ENCODE data around the gene OR8G5. TPM values are rescaled to one million over a fixed set of nuclear protein-coding genes. Genes with fewer than 3 reads are reported as not detected.

The OR8G5 gene
- total RNA-seq (2014; rRNA removed) = 0.26 and 0.46 TPM in 2 replicates
- Bru-seq, nascent RNA = percentile 37 among the genes with signal in this experiment
- BruChase-seq, experiment 1, labeled RNA remaining after a 6-hour chase = percentile 33 among the genes with signal in this experiment
- percentile 41 among the genes with signal in this experiment for BruChase-seq, experiment 2, labeled RNA remaining after a 2-hour chase
- long read RNA-seq = 0 reads

GRCh38 chr11:124256076-124256475 lies at the start of gene OR8G5:
Gene OR8G5 (plus strand): TSS chr11:124256376. CDS start chr11:124264932, 8,556 bp downstream.
- no peaks in the 10 kb centered on the region for H3K9me3 ChIP-seq (ENCODE audit: low read length)
- H3K9ac ChIP-seq (ENCODE audit: low read length) = no peak within 1 kb of the TSS
- H3K79me2 ChIP-seq (ENCODE audit: low read length) = no peaks in the 10 kb centered on the region
- H3K4me3 ChIP-seq (ENCODE audit: low read length) = no peak within 1 kb of the TSS
- intact Hi-C loops (cut with micrococcal nuclease) = no loop called here
- H3K9me2 ChIP-seq (replicated peaks; ENCODE audit: low read length) = no peaks in the 10 kb centered on the region
- CTCF ChIA-PET = no interaction called here
- H3K4me1 ChIP-seq (ENCODE audit: insufficient read depth, low read length) = no peaks in the 10 kb centered on the region
- ATAC-seq = no peak
- H3F3A ChIP-seq (ENCODE audit: low read length, unreplicated experiment) = no peaks in the 10 kb centered on the region
- no peaks in the 10 kb centered on the region for H3K36me3 ChIP-seq (ENCODE audit: low read depth, low read length)
- H2AFZ ChIP-seq (ENCODE audit: low read length) = no peak within 1 kb of the TSS
- no peak for DNase-seq
- no peaks in the 10 kb centered on the region for H4K20me1 ChIP-seq (ENCODE audit: low read length)
- no peak within 1 kb of the TSS for H3K27ac ChIP-seq (ENCODE audit: low read length)
- H3K4me2 ChIP-seq (ENCODE audit: low read length) = no peak within 1 kb of the TSS
- H3K27me3 ChIP-seq (ENCODE audit: low read length) = 0 out of 2 replicates have a peak, but pooled peaks cover 7% of the 10 kb centered on the region
- no TSS peak for BruUV-seq (replicated peaks)
- no peak for TF ChIP-seq EZH2 (IDR thresholded peaks at IDR 0.05; ENCODE audit: low read length, unreplicated experiment)
- no peak for TF ChIP-seq CTCF (conservative IDR thresholded peaks at IDR 0.05; ENCODE audit: low read depth, low read length)
- TF ChIP-seq EZH2phosphoT487 (IDR thresholded peaks at IDR 0.05; ENCODE audit: borderline replicate concordance, low read length) = no peak
- POLR2A ChIA-PET (ENCODE audit: unreplicated experiment) = no interaction called here

GRCh38 chr11:124207102-124207792 lies 48.9 kb upstream of the OR8G5 start:
- Histone ChIP-seq H3K36me3 (ENCODE audit: low read depth, low read length) (no peaks in the 10 kb centered on the region), H3K9me2 (replicated peaks; ENCODE audit: low read length) (no peaks in the 10 kb centered on the region), H4K20me1 (ENCODE audit: low read length) (no peaks in the 10 kb centered on the region), H3K27me3 (ENCODE audit: low read length) (peaks cover 23% of the 10 kb centered on the region; the same call in 1 of the 2 replicates), H3K27ac (ENCODE audit: low read length) (no peak overlapping the region), H2AFZ (ENCODE audit: low read length) (no peak overlapping the region), H3K4me2 (ENCODE audit: low read length) (no peak overlapping the region), H3K9me3 (ENCODE audit: low read length) (no peaks in the 10 kb centered on the region), H3K79me2 (ENCODE audit: low read length) (no peaks in the 10 kb centered on the region), H3F3A (ENCODE audit: low read length, unreplicated experiment) (no peaks in the 10 kb centered on the region), H3K9ac (ENCODE audit: low read length) (no peak overlapping the region), H3K4me3 (ENCODE audit: low read length) (no peak overlapping the region), H3K4me1 (ENCODE audit: insufficient read depth, low read length) (no peaks in the 10 kb centered on the region)
- CTCF ChIA-PET = no interaction called here
- ATAC-seq (no peak), DNase-seq (no peak)
- no TSS peak for BruUV-seq (replicated peaks)
- POLR2A ChIA-PET (ENCODE audit: unreplicated experiment) = no interaction called here
- TF ChIP-seq EZH2phosphoT487 (IDR thresholded peaks at IDR 0.05; ENCODE audit: borderline replicate concordance, low read length) = no peak
- intact Hi-C loops (cut with micrococcal nuclease) = no loop called here

- ATAC-seq = no peak
- Histone ChIP-seq H3K4me3 (ENCODE audit: low read length) (no peak overlapping the region), H3K9me2 (replicated peaks; ENCODE audit: low read length) (no peaks in the 10 kb centered on the region), H3K36me3 (ENCODE audit: low read depth, low read length) (no peaks in the 10 kb centered on the region), H3K27me3 (ENCODE audit: low read length) (peaks cover 16% of the 10 kb centered on the region; the same call in 1 of the 2 replicates), H3K9me3 (ENCODE audit: low read length) (no peaks in the 10 kb centered on the region), H3K4me1 (ENCODE audit: insufficient read depth, low read length) (no peaks in the 10 kb centered on the region), H3K27ac (ENCODE audit: low read length) (no peak overlapping the region), H3K79me2 (ENCODE audit: low read length) (no peaks in the 10 kb centered on the region), H4K20me1 (ENCODE audit: low read length) (no peaks in the 10 kb centered on the region), H2AFZ (ENCODE audit: low read length) (no peak overlapping the region), H3K9ac (ENCODE audit: low read length) (no peak overlapping the region), H3F3A (ENCODE audit: low read length, unreplicated experiment) (no peaks in the 10 kb centered on the region), H3K4me2 (ENCODE audit: low read length) (no peak overlapping the region)
- POLR2A ChIA-PET (ENCODE audit: unreplicated experiment) = no interaction called here
- CTCF ChIA-PET = no interaction called here
- intact Hi-C loops (cut with micrococcal nuclease) = no loop called here
- DNase-seq = no peak
- no peak for TF ChIP-seq EZH2 (IDR thresholded peaks at IDR 0.05; ENCODE audit: low read length, unreplicated experiment)
- TF ChIP-seq EZH2phosphoT487 (IDR thresholded peaks at IDR 0.05; ENCODE audit: borderline replicate concordance, low read length) = no peak
- no peak for TF ChIP-seq CTCF (conservative IDR thresholded peaks at IDR 0.05; ENCODE audit: low read depth, low read length)
- BruUV-seq (replicated peaks) = no TSS peak
These were observed 46.3 kb upstream of the OR8G5 start for GRCh38 chr11:124209824-124210357.

Measured in PC-3 (cell line).